K562 (cell line): ENCODE results near the gene XRN1. TPM values are rescaled to one million over a fixed set of nuclear protein-coding genes. Genes with fewer than 3 reads are reported as not detected.

ENCODE experiments used
- ATAC-seq: fragments of 200-7000 bp; cut with Tn5 transposase; 3 replicates; pipeline ENCODE4 v1.9.1; 2020; ENCODE audit warnings: moderate library complexity
- BruUV-seq: library from RNA; stranded (reverse); fragments of 400-500 nt; replicated peaks from 2 replicates; lab custom pipeline; 2021; lab: Mats Ljungman, UMichigan
- CTCF ChIA-PET: fragments of 300-600 bp; formaldehyde crosslinking; extraction: SDS; loops from one replicate; lab custom pipeline; 2021; ENCODE audit warnings: low intra/inter-chr PET ratio; lab: Yijun Ruan, JAX
- POLR2A ChIA-PET: fragments of 300-600, 350-650 bp; sonication (Branson Sonifier 250); formaldehyde crosslinking; extraction: SDS; loops from one replicate; lab custom pipeline; 2021; ENCODE audit warnings: antibody characterized with exemption, inconsistent platforms; lab: Yijun Ruan, JAX
- DNase-seq, 4 experiments: peaks; one replicate each; pipeline versions ENCODE4 v3.0.0 to v3.0.0-alpha.2; 2011 to 2018; ENCODE audit warnings: low spot score in 3 of 4, mixed read lengths in 3 of 4; ENCODE audit errors: extremely low read depth in 1 of 4
- FAIRE-seq: peaks from 2 replicates; lab custom pipeline; 2011; peaks lifted over from hg19 to GRCh38; lab: Jason Lieb, UNC
- H2AFZ ChIP-seq: 2 replicates; pipeline ENCODE4 v1.6.0; 2011; ENCODE audit warnings: low read depth, low read length, control low read depth, inconsistent platforms
- H3K27ac ChIP-seq: fragments of 200-600 bp; 3 replicates; pipeline ENCODE4 v1.8.0; 2011; ENCODE audit warnings: low read depth, mild to moderate bottlenecking, control low read depth, inconsistent platforms, low read length, moderate library complexity, mixed read lengths; ENCODE audit errors: extremely low read depth
- H3K27me3 ChIP-seq, 2 experiments: fragments of 300-600 bp in 1 of 2; 2 replicates in 1 of 2; 3 replicates in 1 of 2; pipeline versions ENCODE4 v1.6.0 to v1.8.0; 2011; ENCODE audit warnings: inconsistent platforms in 2 of 2, low read length in 2 of 2, mild to moderate bottlenecking in 1 of 2, mixed read lengths in 1 of 2, moderate library complexity in 1 of 2; ENCODE audit not compliant: control insufficient read depth in 2 of 2, insufficient read depth in 2 of 2
- H3K36me3 ChIP-seq: fragments of 300-600 bp; 3 replicates; pipeline ENCODE4 v1.8.0; 2011; ENCODE audit warnings: mild to moderate bottlenecking, low read length, inconsistent platforms; ENCODE audit not compliant: control insufficient read depth, insufficient read depth
- H3K4me1 ChIP-seq, 2 experiments: fragments of 200-600 bp in 1 of 2; replicated peaks in 1 of 2; 2 replicates in 1 of 2; 3 replicates in 1 of 2; pipeline versions ENCODE4 v1.5.1 to v1.8.0; 2011; ENCODE audit warnings: inconsistent platforms in 2 of 2, low read length in 2 of 2, mild to moderate bottlenecking in 1 of 2, mixed read lengths in 1 of 2, moderate library complexity in 1 of 2; ENCODE audit not compliant: control insufficient read depth in 2 of 2, insufficient read depth in 2 of 2
- H3K4me2 ChIP-seq: 2 replicates; pipeline ENCODE4 v1.6.1; 2011; ENCODE audit warnings: low read length, control low read depth, inconsistent platforms, mixed read lengths; ENCODE audit not compliant: insufficient read depth
- H3K4me3 ChIP-seq: fragments of 200-600 bp; sonication (generic), shearing (Covaris generic); 2 replicates; pipeline ENCODE4 v1.5.1; 2016; ENCODE audit warnings: control low read depth, inconsistent platforms
- H3K79me2 ChIP-seq: fragments of 200-600 bp; 3 replicates; pipeline ENCODE4 v1.8.0; 2011; ENCODE audit warnings: low read length, inconsistent platforms; ENCODE audit not compliant: control insufficient read depth, insufficient read depth
- H3K9ac ChIP-seq, 2 experiments: 2 replicates each; pipeline versions ENCODE4 v1.6.0 to v1.6.1; 2011; ENCODE audit warnings: low read depth in 2 of 2, low read length in 2 of 2, control low read depth in 1 of 2, inconsistent platforms in 1 of 2, mild to moderate bottlenecking in 1 of 2, mixed read lengths in 1 of 2; ENCODE audit not compliant: insufficient read depth in 1 of 2
- H3K9me1 ChIP-seq: one replicate; pipeline ENCODE4 v1.6.0; 2011; ENCODE audit warnings: inconsistent platforms, mild to moderate bottlenecking, low read length, moderate library complexity; ENCODE audit not compliant: control insufficient read depth, insufficient read depth
- H3K9me3 ChIP-seq: replicated peaks from 2 replicates; pipeline ENCODE4 v1.5.1; 2011; ENCODE audit warnings: low read depth, low read length, inconsistent platforms; ENCODE audit not compliant: control insufficient read depth, insufficient read depth
- H4K20me1 ChIP-seq: replicated peaks from 2 replicates; pipeline ENCODE4 v1.6.1; 2011; ENCODE audit warnings: low read length, inconsistent platforms, mixed read lengths; ENCODE audit not compliant: control insufficient read depth, insufficient read depth
- CXXC5 ChIP-seq: fragments of 250-450 bp; sonication (Bioruptor Pico); IDR thresholded peaks from 2 replicates; pipeline ENCODE4 v1.8.0; 2022; ENCODE audit warnings: inconsistent platforms, mild to moderate bottlenecking, moderate library complexity
- MEIS2 ChIP-seq: fragments of 450-650 bp; IDR thresholded peaks from 2 replicates; pipeline ENCODE4 v1.6.1; 2014; ENCODE audit warnings: mild to moderate bottlenecking; ENCODE audit not compliant: partially characterized antibody
- MTF1 ChIP-seq: fragments of 250-450 bp; sonication (Bioruptor Pico); IDR thresholded peaks from 2 replicates; pipeline ENCODE4 v1.9.0; 2021; ENCODE audit warnings: moderate library complexity, mild to moderate bottlenecking, inconsistent platforms, borderline replicate concordance
- RB1 ChIP-seq: fragments of 450-650 bp; IDR thresholded peaks from 2 replicates; pipeline ENCODE4 v1.6.1; 2017; ENCODE audit warnings: low read depth, mild to moderate bottlenecking
- SMC3 ChIP-seq: conservative IDR thresholded peaks from 2 replicates; pipeline ENCODE4 v1.6.1; 2011; ENCODE audit warnings: low read depth, low read length, improper control_type of control experiment; ENCODE audit not compliant: insufficient read depth
- ZBTB8A ChIP-seq: fragments of 450-650 bp; IDR thresholded peaks from 2 replicates; pipeline ENCODE4 v1.6.1; 2018; ENCODE audit warnings: mild to moderate bottlenecking, moderate library complexity; ENCODE audit not compliant: partially characterized antibody
- WGBS: fragments of 100-300 bp; shearing (Covaris generic); methylation state at CpG from one replicate; pipeline ENCODE4 v1.1.6; 2016; ENCODE audit warnings: low coverage, mixed read lengths; ENCODE audit not compliant: insufficient coverage; ENCODE audit errors: missing lambda C conversion rate; 5-methylcytosine and 5-hydroxymethylcytosine counted together
- in situ Hi-C: fragments of 300-500 bp; cut with MboI; formaldehyde crosslinking; loops from 4 replicates; pipeline ENCODE4 v1.15.0; 2018; ENCODE audit warnings: inconsistent platforms, mixed read lengths
- intact Hi-C: fragments of 100-400 bp; cut with micrococcal nuclease; formaldehyde crosslinking; loops from 2 replicates; pipeline ENCODE4 v1.14.2; 2022
- polyA plus RNA-seq, 8 experiments: library from polyadenylated mRNA; depleted of rRNA in 4 of 8; stranded (reverse) in 5 of 8; unstranded in 3 of 8; fragments of >200 nt; fragmentation: Nextera tagmentation in 2 of 8; fragmentation: Illumina TruSeq in 1 of 8; extraction: Ambion mirVana in 2 of 8; extraction: Trizol in 1 of 8; gene quantifications; 2 replicates each; pipeline versions ENCODE4 v1.2.1 to v1.2.3, GENCODE V29; 2011 to 2014; ENCODE audit warnings: inconsistent platforms in 1 of 8, missing spikeins in 1 of 8
- total RNA-seq, 7 experiments: library from RNA; depleted of rRNA in 6 of 7; stranded (reverse); fragments of >200 nt in 6 of 7; fragmentation: Illumina TruSeq in 2 of 7; extraction: Trizol in 2 of 7; gene quantifications; 2 replicates each; pipeline versions ENCODE4 v1.2.1 to v1.2.3, GENCODE V29; 2011 to 2021; ENCODE audit warnings: low replicate concordance in 1 of 7
- TF ChIP-seq, protein P1 (sequence below): fragments of 150-350 bp; conservative IDR thresholded peaks from 2 replicates; pipeline ENCODE4 v1.6.1; 2014; ENCODE audit warnings: low read length
- TF ChIP-seq, protein P2 (sequence below): fragments of 450-650 bp; IDR thresholded peaks from 2 replicates; pipeline ENCODE4 v1.7.1; 2018; ENCODE audit warnings: mild to moderate bottlenecking, low read depth; ENCODE audit not compliant: partially characterized antibody

Gene XRN1
- total and polyA plus RNA-seq, 9 of the 15 experiments (the other 6 are each of a cell fraction or from before 2014, with no cell fraction given) = 3.1 to 28.4 (median 17.2) TPM

DNA sequence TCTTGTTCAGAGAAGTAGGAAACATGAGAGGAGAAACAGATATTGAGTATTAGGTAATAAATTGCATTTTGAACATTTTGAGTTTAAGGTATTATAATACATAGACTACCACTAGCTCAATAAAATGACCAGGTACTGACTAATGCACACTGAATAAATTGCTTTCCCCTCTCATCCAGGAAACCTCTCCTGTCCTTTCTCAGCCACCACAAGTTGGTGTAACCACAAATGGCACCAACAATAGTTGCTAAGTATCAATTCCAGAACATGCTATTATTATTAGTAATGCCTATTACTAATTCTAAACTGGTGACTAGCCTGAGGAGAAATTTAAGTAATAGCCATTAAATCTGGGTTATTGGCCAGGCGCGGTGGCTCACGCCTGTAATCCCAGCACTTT, 47.3 kb upstream of the XRN1 start:
- Histone ChIP-seq H3K4me1 (no peaks in the 10 kb centered on the region), H3K36me3 (peaks cover 84% of the 10 kb centered on the region), H3K9me3 (no peaks in the 10 kb centered on the region), H2AFZ (no peak overlapping the region), H3K27me3 (no peaks in the 10 kb centered on the region)
- ChIA-PET POLR2A (no interaction called here), CTCF (no interaction called here)
- DNase-seq = no peak
- intact Hi-C loops = no loop called here
- no peak for TF ChIP-seq SMC3
- TF ChIP-seq RB1 = no peak
- TF ChIP-seq, all 486 proteins: peak for 0
- Histone ChIP-seq H3K9ac (no peak overlapping the region), H3K27ac (no peak overlapping the region), H3K9me1 (no peaks in the 10 kb centered on the region), H3K79me2 (no peaks in the 10 kb centered on the region), H4K20me1 (no peaks in the 10 kb centered on the region), H3K4me3 (no peak overlapping the region), H3K4me2 (no peak overlapping the region)
- BruUV-seq = no TSS peak
- ATAC-seq = no peak
- WGBS = 88% methylated on average over 3 of the region's 3 CpGs
- FAIRE-seq = no peak
- in situ Hi-C loops = no loop called here

DNA sequence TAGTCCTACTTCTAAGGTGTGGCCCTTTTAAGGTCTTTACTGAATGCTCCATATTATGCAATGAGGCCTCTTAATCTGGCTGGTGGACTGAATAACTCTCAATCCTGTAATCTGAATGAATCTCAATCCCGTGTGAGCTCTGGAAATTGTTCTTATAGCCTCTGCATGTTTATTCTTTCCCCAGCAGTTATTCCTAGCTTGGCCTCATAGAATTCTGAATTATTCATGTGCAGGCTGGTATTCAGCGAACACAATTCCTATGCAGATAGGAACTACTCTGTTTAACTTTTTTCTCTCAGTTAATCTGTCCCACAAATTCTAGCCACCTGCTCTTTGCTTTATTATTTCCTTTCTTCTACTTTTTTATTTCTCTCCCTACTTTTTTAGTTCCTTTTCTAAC, 44.3 kb upstream of the XRN1 start:
- in situ Hi-C loops = no loop called here
- no peak for ATAC-seq
- no peak overlapping the region for H3K27ac ChIP-seq
- CTCF ChIA-PET = no interaction called here
- H3K4me2 ChIP-seq = no peak overlapping the region
- BruUV-seq = no TSS peak
- H3K9ac ChIP-seq = no peak overlapping the region
- H3K36me3 ChIP-seq = peaks cover 86% of the 10 kb centered on the region
- no peak overlapping the region for H2AFZ ChIP-seq
- no peaks in the 10 kb centered on the region for H3K27me3 ChIP-seq
- no peak for FAIRE-seq
- intact Hi-C loops = no loop called here
- H4K20me1 ChIP-seq = no peaks in the 10 kb centered on the region
- no peaks in the 10 kb centered on the region for H3K79me2 ChIP-seq
- H3K9me3 ChIP-seq = no peaks in the 10 kb centered on the region
- no peak for TF ChIP-seq ZBTB8A
- no peak for TF ChIP-seq MTF1
- TF ChIP-seq, protein P1, sequence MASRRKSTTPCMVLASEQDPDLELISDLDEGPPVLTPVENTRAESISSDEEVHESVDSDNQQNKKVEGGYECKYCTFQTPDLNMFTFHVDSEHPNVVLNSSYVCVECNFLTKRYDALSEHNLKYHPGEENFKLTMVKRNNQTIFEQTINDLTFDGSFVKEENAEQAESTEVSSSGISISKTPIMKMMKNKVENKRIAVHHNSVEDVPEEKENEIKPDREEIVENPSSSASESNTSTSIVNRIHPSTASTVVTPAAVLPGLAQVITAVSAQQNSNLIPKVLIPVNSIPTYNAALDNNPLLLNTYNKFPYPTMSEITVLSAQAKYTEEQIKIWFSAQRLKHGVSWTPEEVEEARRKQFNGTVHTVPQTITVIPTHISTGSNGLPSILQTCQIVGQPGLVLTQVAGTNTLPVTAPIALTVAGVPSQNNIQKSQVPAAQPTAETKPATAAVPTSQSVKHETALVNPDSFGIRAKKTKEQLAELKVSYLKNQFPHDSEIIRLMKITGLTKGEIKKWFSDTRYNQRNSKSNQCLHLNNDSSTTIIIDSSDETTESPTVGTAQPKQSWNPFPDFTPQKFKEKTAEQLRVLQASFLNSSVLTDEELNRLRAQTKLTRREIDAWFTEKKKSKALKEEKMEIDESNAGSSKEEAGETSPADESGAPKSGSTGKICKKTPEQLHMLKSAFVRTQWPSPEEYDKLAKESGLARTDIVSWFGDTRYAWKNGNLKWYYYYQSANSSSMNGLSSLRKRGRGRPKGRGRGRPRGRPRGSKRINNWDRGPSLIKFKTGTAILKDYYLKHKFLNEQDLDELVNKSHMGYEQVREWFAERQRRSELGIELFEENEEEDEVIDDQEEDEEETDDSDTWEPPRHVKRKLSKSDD = no peak
- TF ChIP-seq, protein P2, sequence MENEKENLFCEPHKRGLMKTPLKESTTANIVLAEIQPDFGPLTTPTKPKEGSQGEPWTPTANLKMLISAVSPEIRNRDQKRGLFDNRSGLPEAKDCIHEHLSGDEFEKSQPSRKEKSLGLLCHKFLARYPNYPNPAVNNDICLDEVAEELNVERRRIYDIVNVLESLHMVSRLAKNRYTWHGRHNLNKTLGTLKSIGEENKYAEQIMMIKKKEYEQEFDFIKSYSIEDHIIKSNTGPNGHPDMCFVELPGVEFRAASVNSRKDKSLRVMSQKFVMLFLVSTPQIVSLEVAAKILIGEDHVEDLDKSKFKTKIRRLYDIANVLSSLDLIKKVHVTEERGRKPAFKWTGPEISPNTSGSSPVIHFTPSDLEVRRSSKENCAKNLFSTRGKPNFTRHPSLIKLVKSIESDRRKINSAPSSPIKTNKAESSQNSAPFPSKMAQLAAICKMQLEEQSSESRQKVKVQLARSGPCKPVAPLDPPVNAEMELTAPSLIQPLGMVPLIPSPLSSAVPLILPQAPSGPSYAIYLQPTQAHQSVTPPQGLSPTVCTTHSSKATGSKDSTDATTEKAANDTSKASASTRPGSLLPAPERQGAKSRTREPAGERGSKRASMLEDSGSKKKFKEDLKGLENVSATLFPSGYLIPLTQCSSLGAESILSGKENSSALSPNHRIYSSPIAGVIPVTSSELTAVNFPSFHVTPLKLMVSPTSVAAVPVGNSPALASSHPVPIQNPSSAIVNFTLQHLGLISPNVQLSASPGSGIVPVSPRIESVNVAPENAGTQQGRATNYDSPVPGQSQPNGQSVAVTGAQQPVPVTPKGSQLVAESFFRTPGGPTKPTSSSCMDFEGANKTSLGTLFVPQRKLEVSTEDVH = no peak
- TF ChIP-seq CXXC5 (CRISPR knock-in tag) = no peak
- TF ChIP-seq MEIS2 = no peak
- TF ChIP-seq, all 486 proteins: peak for 0
- POLR2A ChIA-PET = no interaction called here
- no peaks in the 10 kb centered on the region for H3K4me1 ChIP-seq
- H3K9me1 ChIP-seq = no peaks in the 10 kb centered on the region
- H3K4me3 ChIP-seq = no peak overlapping the region
- no peak for DNase-seq
- WGBS = 97% methylated on average over 2 of the region's 2 CpGs
